Kidney (tissue), 14 donors: Measurements from ENCODE around the gene SPSB3. TPM values are rescaled to one million over a fixed set of nuclear protein-coding genes. Genes with fewer than 3 reads are reported as not detected.

Source experiments
- DNase-seq, 5 donors: peaks; one replicate each; pipeline ENCODE4 v3.0.0-alpha.2; 2013 to 2020
- FAIRE-seq: peaks from 2 replicates; lab custom pipeline; 2012; peaks lifted over from hg19 to GRCh38; lab: Jason Lieb, UNC
- H3K27ac ChIP-seq, 2 donors: one replicate each; pipeline ENCODE4 v1.7.0; 2013; ENCODE audit warnings: low read depth in 2 of 2, low read length in 2 of 2, inconsistent platforms in 1 of 2
- H3K27me3 ChIP-seq: one replicate; pipeline ENCODE4 v1.7.1; 2013; ENCODE audit warnings: low read length, inconsistent platforms; ENCODE audit not compliant: control insufficient read depth, insufficient read depth
- H3K36me3 ChIP-seq, 3 donors: one replicate each; pipeline versions ENCODE4 v1.7.0 to v1.7.1; 2013; ENCODE audit warnings: low read length in 3 of 3, control low read depth in 1 of 3, inconsistent platforms in 1 of 3; ENCODE audit not compliant: insufficient read depth in 3 of 3, control insufficient read depth in 2 of 3
- H3K4me1 ChIP-seq, 3 donors: one replicate each; pipeline versions ENCODE4 v1.7.0 to v1.7.1; 2013; ENCODE audit warnings: low read length in 3 of 3, inconsistent platforms in 1 of 3, low read depth in 1 of 3; ENCODE audit not compliant: control insufficient read depth in 2 of 3, insufficient read depth in 2 of 3
- H3K4me3 ChIP-seq, 3 donors: one replicate each; pipeline versions ENCODE4 v1.7.0 to v1.8.1; 2013; ENCODE audit warnings: low read length in 3 of 3, control low read depth in 1 of 3, inconsistent platforms in 1 of 3
- H3K9ac ChIP-seq, 3 donors: one replicate each; pipeline versions ENCODE4 v1.7.0 to v1.7.1; 2013; ENCODE audit warnings: low read length in 3 of 3, control low read depth in 1 of 3, inconsistent platforms in 1 of 3
- H3K9me3 ChIP-seq, 3 donors: one replicate each; pipeline versions ENCODE4 v1.7.0 to v1.7.1; 2013; ENCODE audit warnings: low read length in 3 of 3, control low read depth in 1 of 3, inconsistent platforms in 1 of 3; ENCODE audit not compliant: control insufficient read depth in 2 of 3, insufficient read depth in 1 of 3
- intact Hi-C: fragments of 100-400 bp; cut with DNase I; formaldehyde crosslinking; loops from one replicate; pipeline ENCODE4 v1.11.1; 2022
- polyA plus RNA-seq: library from polyadenylated mRNA; stranded (reverse); fragments of 350-450 nt; fragmentation: Illumina TruSeq; extraction: RNeasy Lipid Tissue Mini Kit (QIAGEN cat#74804); gene quantifications from one replicate; pipeline ENCODE4 v1.2.3, GENCODE V29; 2014; ENCODE audit warnings: low read depth, low replicate concordance; ENCODE audit not compliant: insufficient read depth
- total RNA-seq: library from RNA; stranded (reverse); fragmentation: NEBNext Ultra II Directional; extraction: Animal tissue kit (Norgen Biotek cat#: 25700); gene quantifications from one replicate; pipeline ENCODE4 v1.2.1, GENCODE V29; 2021
- TF ChIP-seq, protein P1 (sequence below): IDR thresholded peaks from 3 replicates; pipeline ENCODE4 v1.5.1; 2012; ENCODE audit warnings: mild to moderate bottlenecking, moderate library complexity, borderline replicate concordance; ENCODE audit not compliant: insufficient read depth; ENCODE audit errors: extremely low read depth
- donor health status: control.
- donor health status: control.
- donor health status: control.
- donor health status: control.
- donor health status: control.
- donor health status: DM: yes; HTN: yes; CAD: no.
- donor health status: Normal renal cell carcinoma (clear cell type).

Gene SPSB3
- total and polyA plus RNA-seq, 2 donors from 2014 or later, result 55.1 to 57.7 TPM

DNA sequence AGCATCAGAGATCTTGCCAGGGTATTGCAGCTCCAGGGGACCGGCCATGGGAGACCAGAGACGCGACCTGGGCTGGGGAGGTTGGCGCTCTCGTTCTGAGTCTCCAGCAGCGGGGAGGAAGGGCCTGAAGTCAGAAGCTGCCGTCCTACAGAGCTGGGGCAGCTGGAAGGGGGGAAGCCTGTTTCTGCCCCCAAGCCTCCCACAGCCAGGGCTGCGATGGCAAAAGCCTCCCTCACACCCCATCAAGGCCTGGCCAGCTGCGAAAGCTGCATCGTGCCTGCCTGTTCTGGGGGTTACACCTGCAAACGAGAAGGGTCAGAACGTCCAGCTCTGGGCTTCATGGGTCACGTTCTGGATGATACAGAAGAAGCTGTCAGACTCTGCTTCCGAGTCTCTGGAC lies 50.3 kb downstream of the SPSB3 start:
- H3K4me1 ChIP-seq, result no peaks in the 10 kb centered on the region
- no peak overlapping the region for H3K4me3 ChIP-seq
- intact Hi-C loops, result no loop called here
- TF ChIP-seq, protein P1, sequence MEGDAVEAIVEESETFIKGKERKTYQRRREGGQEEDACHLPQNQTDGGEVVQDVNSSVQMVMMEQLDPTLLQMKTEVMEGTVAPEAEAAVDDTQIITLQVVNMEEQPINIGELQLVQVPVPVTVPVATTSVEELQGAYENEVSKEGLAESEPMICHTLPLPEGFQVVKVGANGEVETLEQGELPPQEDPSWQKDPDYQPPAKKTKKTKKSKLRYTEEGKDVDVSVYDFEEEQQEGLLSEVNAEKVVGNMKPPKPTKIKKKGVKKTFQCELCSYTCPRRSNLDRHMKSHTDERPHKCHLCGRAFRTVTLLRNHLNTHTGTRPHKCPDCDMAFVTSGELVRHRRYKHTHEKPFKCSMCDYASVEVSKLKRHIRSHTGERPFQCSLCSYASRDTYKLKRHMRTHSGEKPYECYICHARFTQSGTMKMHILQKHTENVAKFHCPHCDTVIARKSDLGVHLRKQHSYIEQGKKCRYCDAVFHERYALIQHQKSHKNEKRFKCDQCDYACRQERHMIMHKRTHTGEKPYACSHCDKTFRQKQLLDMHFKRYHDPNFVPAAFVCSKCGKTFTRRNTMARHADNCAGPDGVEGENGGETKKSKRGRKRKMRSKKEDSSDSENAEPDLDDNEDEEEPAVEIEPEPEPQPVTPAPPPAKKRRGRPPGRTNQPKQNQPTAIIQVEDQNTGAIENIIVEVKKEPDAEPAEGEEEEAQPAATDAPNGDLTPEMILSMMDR, result no peak
- DNase-seq (no peak), FAIRE-seq (no peak)
- no peak overlapping the region for H3K27ac ChIP-seq
- no peaks in the 10 kb centered on the region for H3K27me3 ChIP-seq
- peaks cover 0 to 2% (median 0%) of the 10 kb centered on the region in 3 donors for H3K9me3 ChIP-seq
- no peak overlapping the region for H3K9ac ChIP-seq
- peaks cover 9 to 15% (median 12%) of the 10 kb centered on the region in 3 donors for H3K36me3 ChIP-seq

DNA sequence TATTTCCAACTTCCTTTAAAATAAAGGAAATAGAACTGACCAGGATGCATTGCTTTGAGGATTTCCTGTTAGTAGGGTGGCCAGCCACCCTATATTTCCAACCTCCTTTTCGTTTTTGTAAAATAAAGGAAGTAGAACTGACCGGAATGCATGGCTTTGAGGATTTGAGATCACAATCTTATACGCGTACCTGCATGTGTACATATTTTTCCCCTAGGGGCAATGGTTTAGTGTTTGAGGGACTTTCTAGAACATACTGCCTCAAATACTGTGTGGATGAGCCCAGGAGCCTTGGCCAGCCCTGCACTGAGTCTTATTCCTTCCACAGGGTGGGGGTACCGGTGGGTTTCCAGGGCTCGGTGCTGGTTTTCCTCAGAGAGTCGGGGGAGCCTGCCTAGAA lies 50.8 kb downstream of the SPSB3 start:
- FAIRE-seq (no peak), DNase-seq (no peak)
- TF ChIP-seq, protein P1, result no peak
- no peaks in the 10 kb centered on the region for H3K27me3 ChIP-seq
- no peak overlapping the region for H3K9ac ChIP-seq
- H3K4me1 ChIP-seq, result no peaks in the 10 kb centered on the region
- H3K9me3 ChIP-seq, result no peaks in the 10 kb centered on the region
- intact Hi-C loops, result no loop called here
- no peak overlapping the region for H3K4me3 ChIP-seq
- peaks cover 9 to 16% (median 12%) of the 10 kb centered on the region in 3 donors for H3K36me3 ChIP-seq
- H3K27ac ChIP-seq, result no peak overlapping the region

DNA sequence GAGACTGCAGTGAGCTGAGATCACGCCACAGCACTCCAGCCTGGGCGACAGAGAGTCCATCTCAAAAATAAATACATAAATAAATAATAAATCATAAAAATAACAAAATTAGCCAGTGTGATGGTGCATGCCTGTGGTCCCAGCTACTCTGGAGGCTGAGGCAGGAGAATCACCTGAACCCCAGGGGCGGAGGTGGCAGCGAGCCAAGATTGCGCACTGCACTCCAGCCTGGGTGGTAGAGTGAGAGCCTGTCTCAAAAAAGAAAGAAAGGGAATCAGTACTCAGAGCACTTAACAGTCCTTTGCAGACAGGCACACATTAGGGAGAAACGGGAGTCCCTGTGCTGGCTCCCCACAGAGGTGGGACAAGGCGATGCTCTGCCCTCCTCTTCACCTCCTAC lies 51.3 kb downstream of the SPSB3 start:
- Histone ChIP-seq H3K4me3 (no peak overlapping the region), H3K9ac (no peak overlapping the region), H3K9me3 (no peaks in the 10 kb centered on the region), H3K27ac (no peak overlapping the region), H3K36me3 (peaks cover 11 to 18% (median 12%) of the 10 kb centered on the region in 3 donors), H3K4me1 (no peaks in the 10 kb centered on the region), H3K27me3 (no peaks in the 10 kb centered on the region)
- DNase-seq, result no peak
- TF ChIP-seq, protein P1, result no peak
- intact Hi-C loops, result no loop called here
- FAIRE-seq, result no peak

DNA sequence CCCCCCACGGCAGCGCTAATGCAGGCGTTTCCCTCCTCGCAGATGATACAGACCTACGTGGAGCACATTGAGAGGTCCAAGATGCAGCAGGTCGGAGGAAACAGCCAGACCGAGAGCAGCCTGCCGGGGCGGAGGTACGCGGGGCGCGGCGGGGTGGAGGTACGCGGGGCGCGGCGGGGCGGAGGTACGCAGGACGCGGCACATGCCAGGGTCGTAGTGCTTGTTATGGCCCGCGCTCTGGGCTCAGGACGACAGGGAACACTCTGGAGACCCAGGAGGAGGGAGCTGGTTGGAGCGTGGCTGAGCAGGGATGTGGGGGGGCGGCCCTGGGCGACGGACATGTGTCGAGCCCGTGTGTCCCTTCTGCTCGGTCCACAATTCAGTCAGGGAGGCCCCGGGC lies 52.9 kb downstream of the SPSB3 start:
- no peaks in the 10 kb centered on the region for H3K27me3 ChIP-seq
- TF ChIP-seq, protein P1, result no peak
- no peaks in the 10 kb centered on the region for H3K4me1 ChIP-seq
- no peak overlapping the region for H3K27ac ChIP-seq
- H3K4me3 ChIP-seq, result no peak overlapping the region
- H3K9me3 ChIP-seq, result no peaks in the 10 kb centered on the region
- H3K9ac ChIP-seq, result no peak overlapping the region
- peaks cover 3 to 15% (median 8%) of the 10 kb centered on the region in 3 donors for H3K36me3 ChIP-seq
- FAIRE-seq, result no peak
- no peak for DNase-seq
- intact Hi-C loops, result no loop called here
